ENCODE results near the gene SP110.
"Not testable (repeated sequence)": the region's sequence is repeated elsewhere in the genome, so short reads cannot be mapped to it uniquely, and the experiment has no call there.

SP110 gene

GRCh38 chr2:230124757-230125431 is 94.9 kb downstream of the SP110 start:
- DNase-seq (ENCODE audit: low spot score), result peak; percentile 17

- no peak for DNase-seq (ENCODE audit: low spot score)
Measured at GRCh38 chr2:230124235-230124634, 95.5 kb downstream of the SP110 start.

- not testable (repeated sequence) for DNase-seq (ENCODE audit: low spot score)
Measured at GRCh38 chr2:230120376-230120775, 99.4 kb downstream of the SP110 start.

GRCh38 chr2:230119827-230120226 is 100.0 kb downstream of the SP110 start:
- DNase-seq (ENCODE audit: low spot score), result not testable (repeated sequence)
